Thyroid gland (tissue), 4 donors: ENCODE measurements around the gene KCP.

ENCODE experiments used
- CTCF ChIP-seq, 6 experiments: fragments of 200-600 bp in 3 of 6; fragments of 450-650 bp in 3 of 6; sonication (generic) in 3 of 6; IDR thresholded peaks; one replicate each; pipeline ENCODE4 v1.5.1; 2016 to 2019; ENCODE audit warnings: antibody characterized with exemption in 6 of 6, mild to moderate bottlenecking in 2 of 6, inconsistent platforms in 1 of 6, moderate library complexity in 1 of 6
- POLR2A ChIP-seq, 2 donors: fragments of 450-650 bp; IDR thresholded peaks; one replicate each; pipeline ENCODE4 v1.6.1; 2017; ENCODE audit warnings: antibody characterized with exemption in 2 of 2, mild to moderate bottlenecking in 2 of 2, moderate library complexity in 1 of 2

- TF ChIP-seq CTCF (IDR thresholded peaks at IDR 0.05) (no peak), POLR2A (IDR thresholded peaks at IDR 0.05) (no peak)
These were observed 10.3 kb downstream of the KCP start for GRCh38 chr7:128900237-128900636.
